Measurements from ENCODE around the gene DENND2D. TPM values are rescaled to one million over a fixed set of nuclear protein-coding genes. Genes with fewer than 3 reads are reported as not detected.

Gene DENND2D
- total RNA-seq = 14.1 TPM

- no peak for DNase-seq
Measured at GRCh38 chr1:111199881-111200801, at the start of gene DENND2D. Gene DENND2D, minus strand, starts transcription at chr1:111200646. Its CDS starts 187 bp downstream, at chr1:111200459.

GRCh38 chr1:111249960-111250359, 49.5 kb upstream of the DENND2D start:
- no peak for DNase-seq

GRCh38 chr1:111247125-111247838, 46.8 kb upstream of the DENND2D start:
- DNase-seq = no peak

GRCh38 chr1:111242805-111243523, 42.5 kb upstream of the DENND2D start:
- DNase-seq = no peak

GRCh38 chr1:111241797-111242196, 41.4 kb upstream of the DENND2D start:
- no peak for DNase-seq

- DNase-seq = no peak
Measured at GRCh38 chr1:111238056-111238795, 37.8 kb upstream of the DENND2D start.

- no peak for DNase-seq
Measured at GRCh38 chr1:111236806-111237205, 36.4 kb upstream of the DENND2D start.

GRCh38 chr1:111236379-111236778, 35.9 kb upstream of the DENND2D start:
- no peak for DNase-seq

- no peak for DNase-seq
Measured at GRCh38 chr1:111234866-111235265, 34.4 kb upstream of the DENND2D start.

- no peak for DNase-seq
Measured at GRCh38 chr1:111234258-111234657, 33.8 kb upstream of the DENND2D start.

GRCh38 chr1:111232134-111232533, 31.7 kb upstream of the DENND2D start:
- no peak for DNase-seq

- no peak for DNase-seq
Measured at GRCh38 chr1:111228748-111229126, 28.3 kb upstream of the DENND2D start.

- no peak for DNase-seq
Measured at GRCh38 chr1:111227851-111228747, 27.7 kb upstream of the DENND2D start.

GRCh38 chr1:111227434-111227833, 27.0 kb upstream of the DENND2D start, which contains the start of gene CHI3L2:
Gene CHI3L2, plus strand, starts transcription at chr1:111227713. Its CDS starts 17 bp downstream, at chr1:111227730.
- no peak for DNase-seq

GRCh38 chr1:111225717-111226400, 25.4 kb upstream of the DENND2D start:
- DNase-seq = no peak

GRCh38 chr1:111225091-111225490, 24.6 kb upstream of the DENND2D start:
- DNase-seq = no peak

- DNase-seq = no peak
Measured at GRCh38 chr1:111223126-111223685, 22.8 kb upstream of the DENND2D start.

GRCh38 chr1:111222308-111223125, 22.1 kb upstream of the DENND2D start:
- no peak for DNase-seq
